Ectodermal cell (in vitro differentiated cells): ENCODE measurements around the gene VASH2.
"Not testable (repeated sequence)": the region's sequence is repeated elsewhere in the genome, so short reads cannot be mapped to it uniquely, and the experiment has no call there.

ENCODE experiments used
- H3K27ac ChIP-seq: 2 replicates; pipeline ENCODE4 v1.7.0; 2013; ENCODE audit warnings: mild to moderate bottlenecking, low read depth, low read length; ENCODE audit not compliant: insufficient read depth, poor library complexity, severe bottlenecking
- H3K27me3 ChIP-seq: 2 replicates; pipeline ENCODE4 v1.7.0; 2013; ENCODE audit warnings: mild to moderate bottlenecking, low read length; ENCODE audit not compliant: insufficient read depth, control insufficient read depth, poor library complexity, severe bottlenecking
- H3K36me3 ChIP-seq: one replicate; pipeline ENCODE4 v1.7.0; 2013; ENCODE audit warnings: low read length; ENCODE audit not compliant: control insufficient read depth, insufficient read depth
- H3K4me1 ChIP-seq: one replicate; pipeline ENCODE4 v1.7.0; 2013; ENCODE audit warnings: low read length; ENCODE audit not compliant: control insufficient read depth, insufficient read depth
- H3K4me3 ChIP-seq: 2 replicates; pipeline ENCODE4 v1.7.0; 2013; ENCODE audit warnings: low read depth, low read length, control low read depth; ENCODE audit not compliant: insufficient read depth
- H3K9me3 ChIP-seq: 2 replicates; pipeline ENCODE4 v1.7.0; 2013; ENCODE audit warnings: mild to moderate bottlenecking, low read length, moderate library complexity; ENCODE audit not compliant: control insufficient read depth
- WGBS, 2 experiments: methylation state at CpG; one replicate each; pipeline ENCODE4 v1.1.7; 2013; ENCODE audit warnings: missing lambda C conversion rate in 2 of 2; 5-methylcytosine and 5-hydroxymethylcytosine counted together

Gene VASH2

DNA sequence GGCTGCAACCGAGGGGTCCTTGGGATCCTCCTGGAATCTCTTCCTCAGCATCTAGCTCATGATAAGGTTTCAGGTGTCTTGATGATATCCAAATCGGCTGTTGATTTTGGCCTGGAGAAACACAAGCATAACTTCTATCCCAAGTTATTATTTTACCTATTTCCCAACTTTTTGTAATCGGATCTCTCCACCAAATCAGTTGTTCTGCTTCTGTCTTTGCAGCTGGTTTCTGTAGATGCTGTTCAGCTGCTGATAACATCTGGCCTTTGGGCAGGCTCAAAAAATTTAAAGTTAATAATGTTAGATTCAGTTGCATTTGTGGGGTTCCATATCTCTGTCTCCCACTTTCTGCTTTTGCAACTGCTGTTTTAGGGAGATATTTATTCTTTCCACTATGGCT, 76.7 kb downstream of the VASH2 start:
- H3K4me1 ChIP-seq, H3K9me3 ChIP-seq, H3K36me3 ChIP-seq, H3K27ac ChIP-seq, H3K27me3 ChIP-seq, H3K4me3 ChIP-seq: not testable (repeated sequence)
- WGBS, 2 experiments = 95 to 97% methylated on average over 3 of the region's 3 CpGs

GRCh38 chr1:213032651-213033050, 82.3 kb downstream of the VASH2 start:
- Histone ChIP-seq H3K4me3 (no peak overlapping the region), H3K9me3 (no peaks in the 10 kb centered on the region), H3K27me3 (no peaks in the 10 kb centered on the region), H3K4me1 (no peaks in the 10 kb centered on the region), H3K27ac (no peak overlapping the region), H3K36me3 (no peaks in the 10 kb centered on the region)

DNA sequence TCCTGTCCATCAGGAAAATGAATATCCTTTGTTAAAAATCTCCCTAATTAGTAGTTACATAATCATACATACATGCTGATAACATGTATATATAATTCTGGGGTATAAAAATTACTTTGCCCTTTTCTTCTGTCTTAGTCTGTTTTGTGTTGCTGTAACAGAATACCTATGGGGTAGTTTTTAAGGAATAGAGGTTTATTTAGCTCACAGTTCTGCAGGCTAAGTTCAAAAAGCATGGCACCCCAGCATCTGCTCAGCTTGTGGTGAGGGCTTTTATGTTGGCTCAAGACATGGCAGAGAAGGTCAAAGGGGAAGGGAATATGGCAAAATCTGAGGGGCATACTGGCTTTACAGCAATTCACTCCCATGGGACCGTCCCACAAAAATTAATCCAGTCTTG, 84.4 kb downstream of the VASH2 start:
- Histone ChIP-seq H3K36me3 (no peaks in the 10 kb centered on the region), H3K27me3 (no peaks in the 10 kb centered on the region), H3K4me3 (no peak overlapping the region), H3K27ac (no peak overlapping the region), H3K9me3 (no peaks in the 10 kb centered on the region), H3K4me1 (no peaks in the 10 kb centered on the region)
- 90 to 93% methylated on average over 1 of the region's 1 CpG for WGBS, 2 experiments

GRCh38 chr1:213035573-213035972, 85.2 kb downstream of the VASH2 start:
- no peaks in the 10 kb centered on the region for H3K36me3 ChIP-seq
- WGBS, 2 experiments = 91 to 94% methylated on average over 1 of the region's 2 CpGs
- H3K4me3 ChIP-seq = no peak overlapping the region
- no peaks in the 10 kb centered on the region for H3K9me3 ChIP-seq
- H3K27ac ChIP-seq = no peak overlapping the region
- no peaks in the 10 kb centered on the region for H3K4me1 ChIP-seq
- no peaks in the 10 kb centered on the region for H3K27me3 ChIP-seq
